Measurements from ENCODE around the gene RIPOR3.

DNA sequence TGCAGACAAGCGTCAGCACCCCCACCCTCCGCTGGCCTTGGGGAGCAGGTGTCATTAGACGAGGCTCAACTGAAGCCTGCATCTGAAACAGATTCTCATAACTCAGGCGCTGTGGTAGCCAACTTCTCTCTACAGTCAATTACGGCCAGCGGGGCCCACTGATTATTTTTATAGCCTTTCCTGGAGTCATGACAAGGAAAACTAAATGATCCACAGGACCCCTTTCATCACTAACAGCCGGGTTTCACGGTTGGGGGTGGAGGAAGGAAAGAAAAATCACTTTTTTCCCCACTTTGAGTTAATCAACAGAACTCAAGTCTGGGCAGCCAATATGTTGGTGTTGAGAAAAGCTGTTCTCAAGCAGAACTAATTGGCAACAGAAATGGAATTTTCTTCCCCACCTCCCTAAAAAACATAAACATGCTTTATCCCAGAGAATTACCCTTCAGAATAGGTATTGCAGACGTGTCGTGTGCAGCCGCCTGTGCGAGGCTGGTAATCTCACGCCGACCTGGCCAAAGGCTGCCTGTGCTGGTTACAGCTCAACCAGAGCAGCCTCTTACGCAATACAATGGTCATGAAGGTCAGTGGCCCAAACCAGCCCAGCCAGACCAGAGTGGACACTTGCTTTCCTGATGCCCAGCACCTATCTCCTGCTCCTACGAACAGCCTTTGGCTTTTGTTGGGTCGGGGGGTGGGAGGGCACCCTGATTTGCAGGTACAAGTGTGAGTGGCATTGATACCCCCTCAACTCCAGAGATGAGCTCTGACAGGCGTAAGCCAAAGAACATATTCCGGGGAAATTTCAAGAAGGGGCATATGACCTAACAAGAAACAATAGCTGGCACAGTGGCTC lies 11.0 kb downstream of the RIPOR3 start:
- TF ChIP-seq POLR2A (IDR thresholded peaks at IDR 0.05) (no peak), EP300 (IDR thresholded peaks at IDR 0.05) (no peak)
- TF ChIP-seq, protein P1, sequence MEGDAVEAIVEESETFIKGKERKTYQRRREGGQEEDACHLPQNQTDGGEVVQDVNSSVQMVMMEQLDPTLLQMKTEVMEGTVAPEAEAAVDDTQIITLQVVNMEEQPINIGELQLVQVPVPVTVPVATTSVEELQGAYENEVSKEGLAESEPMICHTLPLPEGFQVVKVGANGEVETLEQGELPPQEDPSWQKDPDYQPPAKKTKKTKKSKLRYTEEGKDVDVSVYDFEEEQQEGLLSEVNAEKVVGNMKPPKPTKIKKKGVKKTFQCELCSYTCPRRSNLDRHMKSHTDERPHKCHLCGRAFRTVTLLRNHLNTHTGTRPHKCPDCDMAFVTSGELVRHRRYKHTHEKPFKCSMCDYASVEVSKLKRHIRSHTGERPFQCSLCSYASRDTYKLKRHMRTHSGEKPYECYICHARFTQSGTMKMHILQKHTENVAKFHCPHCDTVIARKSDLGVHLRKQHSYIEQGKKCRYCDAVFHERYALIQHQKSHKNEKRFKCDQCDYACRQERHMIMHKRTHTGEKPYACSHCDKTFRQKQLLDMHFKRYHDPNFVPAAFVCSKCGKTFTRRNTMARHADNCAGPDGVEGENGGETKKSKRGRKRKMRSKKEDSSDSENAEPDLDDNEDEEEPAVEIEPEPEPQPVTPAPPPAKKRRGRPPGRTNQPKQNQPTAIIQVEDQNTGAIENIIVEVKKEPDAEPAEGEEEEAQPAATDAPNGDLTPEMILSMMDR (IDR thresholded peaks at IDR 0.05) = no peak
